CD4-positive, alpha-beta T cell treated with Interleukin-6 for 4 hours (primary cell): ENCODE measurements around the gene FSTL4.

Source experiments
- DNase-seq: peaks from one replicate; pipeline ENCODE4 v3.0.0-alpha.2; 2020; ENCODE audit warnings: mixed read lengths

Gene FSTL4

GRCh38 chr5:133252133-133252480 lies 360.2 kb downstream of the FSTL4 start:
- DNase-seq: no peak

- no peak for DNase-seq
Measured at GRCh38 chr5:133251296-133252132, 360.8 kb downstream of the FSTL4 start.

GRCh38 chr5:133250527-133250926 lies 361.8 kb downstream of the FSTL4 start:
- no peak for DNase-seq

GRCh38 chr5:133249593-133249992 lies 362.7 kb downstream of the FSTL4 start:
- no peak for DNase-seq

- no peak for DNase-seq
Measured at GRCh38 chr5:133247881-133248624, 364.3 kb downstream of the FSTL4 start.

- no peak for DNase-seq
Measured at GRCh38 chr5:133247151-133247709, 365.1 kb downstream of the FSTL4 start.

GRCh38 chr5:133246376-133247150 lies 365.8 kb downstream of the FSTL4 start:
- DNase-seq: no peak

GRCh38 chr5:133246053-133246370 lies 366.3 kb downstream of the FSTL4 start:
- DNase-seq: no peak

GRCh38 chr5:133245191-133246052 lies 366.9 kb downstream of the FSTL4 start:
- no peak for DNase-seq

GRCh38 chr5:133244242-133244641 lies 368.1 kb downstream of the FSTL4 start:
- peak; percentile 9 for DNase-seq

- DNase-seq: no peak
Measured at GRCh38 chr5:133243196-133243595, 369.1 kb downstream of the FSTL4 start.

- no peak for DNase-seq
Measured at GRCh38 chr5:133242221-133242835, 370.0 kb downstream of the FSTL4 start.

GRCh38 chr5:133241179-133242092 lies 370.9 kb downstream of the FSTL4 start:
- no peak for DNase-seq

GRCh38 chr5:133240425-133241091 lies 371.8 kb downstream of the FSTL4 start:
- no peak for DNase-seq

- DNase-seq: no peak
Measured at GRCh38 chr5:133238426-133239205, 373.7 kb downstream of the FSTL4 start.

- no peak for DNase-seq
Measured at GRCh38 chr5:133236976-133237375, 375.4 kb downstream of the FSTL4 start.

- no peak for DNase-seq
Measured at GRCh38 chr5:133236541-133236951, 375.8 kb downstream of the FSTL4 start.

GRCh38 chr5:133235696-133236426 lies 376.5 kb downstream of the FSTL4 start:
- DNase-seq: no peak

GRCh38 chr5:133234911-133235310 lies 377.4 kb downstream of the FSTL4 start:
- DNase-seq: no peak
